ENCODE results near the gene VAT1.

GRCh38 chr17:43070872-43071271, 48.7 kb upstream of the VAT1 start:
- TF ChIP-seq EZH2 (IDR thresholded peaks at IDR 0.05; ENCODE audit: insufficient read depth, poor library complexity, severe bottlenecking) (no peak), EZH2phosphoT487 (IDR thresholded peaks at IDR 0.05; ENCODE audit: insufficient read depth, low read depth) (no peak)
